GM21526 (cell line): ENCODE results near the gene TAF4.
"Not testable (repeated sequence)": the region's sequence is repeated elsewhere in the genome, so short reads cannot be mapped to it uniquely, and the experiment has no call there.

Source experiments
- ATAC-seq: cut with Tn5 transposase; IDR thresholded peaks from one replicate; pipeline ENCODE4 v1.9.1; 2021; ENCODE audit warnings: moderate library complexity; ENCODE audit not compliant: unreplicated experiment, low FRiP score

The TAF4 gene

GRCh38 chr20:61982951-61983315 lies 82.7 kb downstream of the TAF4 start:
- ATAC-seq, result no peak

GRCh38 chr20:61982191-61982950 lies 83.3 kb downstream of the TAF4 start:
- no peak for ATAC-seq

GRCh38 chr20:61981691-61982090 lies 84.0 kb downstream of the TAF4 start:
- not testable (repeated sequence) for ATAC-seq

GRCh38 chr20:61980647-61981583 lies 84.8 kb downstream of the TAF4 start:
- ATAC-seq, result no peak

GRCh38 chr20:61979701-61980635 lies 85.7 kb downstream of the TAF4 start:
- no peak for ATAC-seq

- ATAC-seq, result no peak
These were observed 86.6 kb downstream of the TAF4 start for GRCh38 chr20:61979090-61979489.

GRCh38 chr20:61978491-61978890 lies 87.2 kb downstream of the TAF4 start:
- no peak for ATAC-seq

- ATAC-seq, result no peak
These were observed 88.3 kb downstream of the TAF4 start for GRCh38 chr20:61977419-61977786.

GRCh38 chr20:61976644-61977418 lies 88.8 kb downstream of the TAF4 start:
- no peak for ATAC-seq

GRCh38 chr20:61976263-61976643 lies 89.4 kb downstream of the TAF4 start:
- no peak for ATAC-seq

- no peak for ATAC-seq
These were observed 90.1 kb downstream of the TAF4 start for GRCh38 chr20:61975407-61976129.

- no peak for ATAC-seq
These were observed 91.4 kb downstream of the TAF4 start for GRCh38 chr20:61974357-61974665.

- ATAC-seq, result no peak
These were observed 91.9 kb downstream of the TAF4 start for GRCh38 chr20:61973515-61974356.

- ATAC-seq, result no peak
These were observed 92.8 kb downstream of the TAF4 start for GRCh38 chr20:61972636-61973508.

GRCh38 chr20:61971595-61971994 lies 94.1 kb downstream of the TAF4 start:
- ATAC-seq, result not testable (repeated sequence)

GRCh38 chr20:61970357-61970756 lies 95.3 kb downstream of the TAF4 start:
- ATAC-seq, result no peak

GRCh38 chr20:61969806-61970205 lies 95.9 kb downstream of the TAF4 start:
- ATAC-seq, result no peak

- ATAC-seq, result no peak
These were observed 96.7 kb downstream of the TAF4 start for GRCh38 chr20:61968932-61969331.
